ENCODE results near the gene HPS1. TPM values are rescaled to one million over a fixed set of nuclear protein-coding genes. Genes with fewer than 3 reads are reported as not detected.

HPS1 gene
- total RNA-seq, 3 donors from 2014 or later (not counting 1 experiment from before 2014, with no cell fraction given), result 92.4 to 103 (median 102) TPM

DNA sequence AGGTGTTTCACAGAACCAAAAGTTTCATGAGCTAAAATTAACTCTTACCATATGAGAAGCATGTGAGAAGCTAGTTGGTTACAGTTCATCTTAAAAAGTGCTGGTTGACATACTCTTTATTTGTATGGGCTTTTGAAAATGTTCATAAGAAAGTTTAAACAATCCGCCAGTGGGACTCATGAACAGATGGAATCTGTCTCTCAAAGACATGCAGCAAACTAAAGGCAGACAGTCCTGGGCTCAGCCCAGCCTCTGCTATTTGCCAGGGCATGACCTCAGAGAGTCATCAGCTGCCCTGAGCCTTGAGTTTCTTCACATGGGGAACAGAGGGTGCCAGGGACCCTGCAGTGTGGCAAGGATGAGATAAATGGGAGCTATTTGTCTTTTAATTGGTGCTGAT, 35.0 kb downstream of the HPS1 start:
- no peak overlapping the region for H3K27ac ChIP-seq (ENCODE audit: low read length)
- peaks cover 18% of the 10 kb centered on the region for H3K4me1 ChIP-seq (ENCODE audit: control insufficient read depth, insufficient read depth, low read length)
- ATAC-seq, result no peak
- H3K27ac Mint-ChIP-seq, result no peak overlapping the region
- H3K36me3 Mint-ChIP-seq, result no peaks in the 10 kb centered on the region
- intact Hi-C loops (cut with micrococcal nuclease), result no loop called here
- no peak for TF ChIP-seq CTCF (IDR thresholded peaks at IDR 0.05)
- H3K9me3 ChIP-seq (ENCODE audit: control insufficient read depth, insufficient read depth, low read length), result no peaks in the 10 kb centered on the region
- H3K4me1 Mint-ChIP-seq, result peaks cover 12 to 28% of the 10 kb centered on the region in 2 donors
- no peaks in the 10 kb centered on the region for H3K27me3 ChIP-seq (ENCODE audit: control insufficient read depth, insufficient read depth, low read length)
- H3K27me3 Mint-ChIP-seq (ENCODE audit: low read depth in 2 of 2), result no peaks in the 10 kb centered on the region
- H3K4me3 Mint-ChIP-seq, result no peak overlapping the region
- H3K4me3 ChIP-seq (ENCODE audit: low read length), result no peak overlapping the region
- 100% methylated on average over 1 of the region's 1 CpG for whole genome bisulfite sequencing (ENCODE audit: insufficient coverage)
- no peak for DNase-seq
- H3K36me3 ChIP-seq (ENCODE audit: control insufficient read depth, insufficient read depth, low read length), result peaks cover 2% of the 10 kb centered on the region
- H3K9me3 Mint-ChIP-seq, result no peaks in the 10 kb centered on the region

GRCh38 chr10:98411166-98411565, 35.6 kb downstream of the HPS1 start:
- intact Hi-C loops (cut with micrococcal nuclease), result no loop called here
- no peaks in the 10 kb centered on the region for H3K9me3 Mint-ChIP-seq
- no peaks in the 10 kb centered on the region for H3K27me3 ChIP-seq (ENCODE audit: control insufficient read depth, insufficient read depth, low read length)
- no peak overlapping the region for H3K4me3 ChIP-seq (ENCODE audit: low read length)
- no peak overlapping the region for H3K27ac Mint-ChIP-seq
- H3K4me1 Mint-ChIP-seq, result peaks cover 12 to 28% of the 10 kb centered on the region in 2 donors
- no peaks in the 10 kb centered on the region for H3K27me3 Mint-ChIP-seq (ENCODE audit: low read depth in 2 of 2)
- WGBS (ENCODE audit: insufficient coverage), result 98% methylated on average over 11 of the region's 11 CpGs
- H3K27ac ChIP-seq (ENCODE audit: low read length), result no peak overlapping the region
- TF ChIP-seq CTCF (IDR thresholded peaks at IDR 0.05), result no peak
- no peaks in the 10 kb centered on the region for H3K36me3 Mint-ChIP-seq
- DNase-seq (no peak), ATAC-seq (no peak)
- no peaks in the 10 kb centered on the region for H3K9me3 ChIP-seq (ENCODE audit: control insufficient read depth, insufficient read depth, low read length)
- no peaks in the 10 kb centered on the region for H3K36me3 ChIP-seq (ENCODE audit: control insufficient read depth, insufficient read depth, low read length)
- H3K4me1 ChIP-seq (ENCODE audit: control insufficient read depth, insufficient read depth, low read length), result peaks cover 18% of the 10 kb centered on the region
- no peak overlapping the region for H3K4me3 Mint-ChIP-seq

- H3K4me3 Mint-ChIP-seq, result no peak overlapping the region
- H3K9me3 Mint-ChIP-seq, result no peaks in the 10 kb centered on the region
- no peak overlapping the region for H3K4me3 ChIP-seq (ENCODE audit: low read length)
- no peaks in the 10 kb centered on the region for H3K9me3 ChIP-seq (ENCODE audit: control insufficient read depth, insufficient read depth, low read length)
- 94% methylated on average over 10 of the region's 10 CpGs for WGBS (ENCODE audit: insufficient coverage)
- H3K27me3 ChIP-seq (ENCODE audit: control insufficient read depth, insufficient read depth, low read length), result no peaks in the 10 kb centered on the region
- no peak for TF ChIP-seq CTCF (IDR thresholded peaks at IDR 0.05)
- no peaks in the 10 kb centered on the region for H3K36me3 Mint-ChIP-seq
- H3K27me3 Mint-ChIP-seq (ENCODE audit: low read depth in 2 of 2), result no peaks in the 10 kb centered on the region
- H3K27ac ChIP-seq (ENCODE audit: low read length), result no peak overlapping the region
- intact Hi-C loops (cut with micrococcal nuclease), result no loop called here
- no peaks in the 10 kb centered on the region for H3K36me3 ChIP-seq (ENCODE audit: control insufficient read depth, insufficient read depth, low read length)
- ATAC-seq (no peak), DNase-seq (no peak)
- H3K4me1 Mint-ChIP-seq, result peaks cover 12 to 28% of the 10 kb centered on the region in 2 donors
- peaks cover 18% of the 10 kb centered on the region for H3K4me1 ChIP-seq (ENCODE audit: control insufficient read depth, insufficient read depth, low read length)
- no peak overlapping the region for H3K27ac Mint-ChIP-seq
Observed at GRCh38 chr10:98410759-98411158, 36.0 kb downstream of the HPS1 start.

- 98% methylated on average over 4 of the region's 4 CpGs for WGBS (ENCODE audit: insufficient coverage)
- no peak overlapping the region for H3K4me3 ChIP-seq (ENCODE audit: low read length)
Observed at GRCh38 chr10:98410135-98410743, 36.5 kb downstream of the HPS1 start.

More at GRCh38 chr10:98410135-98410743, 36.5 kb downstream of the HPS1 start:
- ATAC-seq, result no peak
- peaks cover 14% of the 10 kb centered on the region for H3K4me1 ChIP-seq (ENCODE audit: control insufficient read depth, insufficient read depth, low read length)
- H3K27me3 ChIP-seq (ENCODE audit: control insufficient read depth, insufficient read depth, low read length), result no peaks in the 10 kb centered on the region
- H3K36me3 Mint-ChIP-seq, result no peaks in the 10 kb centered on the region
- no peaks in the 10 kb centered on the region for H3K9me3 ChIP-seq (ENCODE audit: control insufficient read depth, insufficient read depth, low read length)
- H3K4me3 Mint-ChIP-seq, result no peak overlapping the region
- no peaks in the 10 kb centered on the region for H3K9me3 Mint-ChIP-seq
- TF ChIP-seq CTCF (IDR thresholded peaks at IDR 0.05), result no peak
- DNase-seq, result no peak
- H3K27ac Mint-ChIP-seq, result no peak overlapping the region
- no peaks in the 10 kb centered on the region for H3K27me3 Mint-ChIP-seq (ENCODE audit: low read depth in 2 of 2)
- no peak overlapping the region for H3K27ac ChIP-seq (ENCODE audit: low read length)
- H3K4me1 Mint-ChIP-seq, result peaks cover 12 to 25% of the 10 kb centered on the region in 2 donors
- H3K36me3 ChIP-seq (ENCODE audit: control insufficient read depth, insufficient read depth, low read length), result no peaks in the 10 kb centered on the region
- intact Hi-C loops (cut with micrococcal nuclease), result no loop called here

Data from natural killer cell (primary cell).